Kidney (tissue), 14 donors: ENCODE measurements around the gene STAG1. TPM values are rescaled to one million over a fixed set of nuclear protein-coding genes. Genes with fewer than 3 reads are reported as not detected.

Experiments used
- DNase-seq, 5 donors: peaks; one replicate each; pipeline ENCODE4 v3.0.0-alpha.2; 2013 to 2020
- FAIRE-seq: peaks from 2 replicates; lab custom pipeline; 2012; peaks lifted over from hg19 to GRCh38; lab: Jason Lieb, UNC
- H3K27ac ChIP-seq, 2 donors: one replicate each; pipeline ENCODE4 v1.7.0; 2013; ENCODE audit warnings: low read depth in 2 of 2, low read length in 2 of 2, inconsistent platforms in 1 of 2
- H3K27me3 ChIP-seq: one replicate; pipeline ENCODE4 v1.7.1; 2013; ENCODE audit warnings: low read length, inconsistent platforms; ENCODE audit not compliant: control insufficient read depth, insufficient read depth
- H3K36me3 ChIP-seq, 3 donors: one replicate each; pipeline versions ENCODE4 v1.7.0 to v1.7.1; 2013; ENCODE audit warnings: low read length in 3 of 3, control low read depth in 1 of 3, inconsistent platforms in 1 of 3; ENCODE audit not compliant: insufficient read depth in 3 of 3, control insufficient read depth in 2 of 3
- H3K4me1 ChIP-seq, 3 donors: one replicate each; pipeline versions ENCODE4 v1.7.0 to v1.7.1; 2013; ENCODE audit warnings: low read length in 3 of 3, inconsistent platforms in 1 of 3, low read depth in 1 of 3; ENCODE audit not compliant: control insufficient read depth in 2 of 3, insufficient read depth in 2 of 3
- H3K4me3 ChIP-seq, 3 donors: one replicate each; pipeline versions ENCODE4 v1.7.0 to v1.8.1; 2013; ENCODE audit warnings: low read length in 3 of 3, control low read depth in 1 of 3, inconsistent platforms in 1 of 3
- H3K9ac ChIP-seq, 3 donors: one replicate each; pipeline versions ENCODE4 v1.7.0 to v1.7.1; 2013; ENCODE audit warnings: low read length in 3 of 3, control low read depth in 1 of 3, inconsistent platforms in 1 of 3
- H3K9me3 ChIP-seq, 3 donors: one replicate each; pipeline versions ENCODE4 v1.7.0 to v1.7.1; 2013; ENCODE audit warnings: low read length in 3 of 3, control low read depth in 1 of 3, inconsistent platforms in 1 of 3; ENCODE audit not compliant: control insufficient read depth in 2 of 3, insufficient read depth in 1 of 3
- CTCF ChIP-seq: IDR thresholded peaks from 3 replicates; pipeline ENCODE4 v1.5.1; 2012; ENCODE audit warnings: mild to moderate bottlenecking, moderate library complexity, borderline replicate concordance; ENCODE audit not compliant: insufficient read depth; ENCODE audit errors: extremely low read depth
- intact Hi-C: fragments of 100-400 bp; cut with DNase I; formaldehyde crosslinking; loops from one replicate; pipeline ENCODE4 v1.11.1; 2022
- polyA plus RNA-seq: library from polyadenylated mRNA; stranded (reverse); fragments of 350-450 nt; fragmentation: Illumina TruSeq; extraction: RNeasy Lipid Tissue Mini Kit (QIAGEN cat#74804); gene quantifications from one replicate; pipeline ENCODE4 v1.2.3, GENCODE V29; 2014; ENCODE audit warnings: low read depth, low replicate concordance; ENCODE audit not compliant: insufficient read depth
- total RNA-seq: library from RNA; stranded (reverse); fragmentation: NEBNext Ultra II Directional; extraction: Animal tissue kit (Norgen Biotek cat#: 25700); gene quantifications from one replicate; pipeline ENCODE4 v1.2.1, GENCODE V29; 2021
- donor health status: control.
- donor health status: control.
- donor health status: control.
- donor health status: control.
- donor health status: control.
- donor health status: DM: yes; HTN: yes; CAD: no.
- donor health status: Normal renal cell carcinoma (clear cell type).

STAG1 gene
- total and polyA plus RNA-seq, 2 donors from 2014 or later: 7.8 to 49.9 TPM

GRCh38 chr3:136385457-136385856 is 366.7 kb downstream of the STAG1 start:
- FAIRE-seq (no peak), DNase-seq (no peak)
- no peak for TF ChIP-seq CTCF
- Histone ChIP-seq H3K9ac (no peak overlapping the region), H3K9me3 (no peaks in the 10 kb centered on the region), H3K4me1 (no peaks in the 10 kb centered on the region), H3K36me3 (no peaks in the 10 kb centered on the region), H3K27me3 (no peaks in the 10 kb centered on the region), H3K4me3 (no peak overlapping the region), H3K27ac (no peak overlapping the region)
- intact Hi-C loops: no loop called here

GRCh38 chr3:136381051-136381450 is 371.1 kb downstream of the STAG1 start:
- Histone ChIP-seq H3K4me1 (no peaks in the 10 kb centered on the region), H3K4me3 (no peak overlapping the region), H3K27me3 (no peaks in the 10 kb centered on the region), H3K9ac (no peak overlapping the region), H3K27ac (no peak overlapping the region), H3K36me3 (peaks cover 0 to 3% (median 0%) of the 10 kb centered on the region in 3 donors), H3K9me3 (no peaks in the 10 kb centered on the region)
- no peak for DNase-seq
- FAIRE-seq: no peak
- no peak for TF ChIP-seq CTCF
- intact Hi-C loops: no loop called here

GRCh38 chr3:136380530-136380929 is 371.6 kb downstream of the STAG1 start:
- no peak for TF ChIP-seq CTCF
- H3K27me3 ChIP-seq: no peaks in the 10 kb centered on the region
- no peak overlapping the region for H3K9ac ChIP-seq
- no peaks in the 10 kb centered on the region for H3K4me1 ChIP-seq
- H3K27ac ChIP-seq: no peak overlapping the region
- intact Hi-C loops: no loop called here
- FAIRE-seq (no peak), DNase-seq (no peak)
- H3K4me3 ChIP-seq: no peak overlapping the region
- peaks cover 0 to 3% (median 0%) of the 10 kb centered on the region in 3 donors for H3K36me3 ChIP-seq
- no peaks in the 10 kb centered on the region for H3K9me3 ChIP-seq

- Histone ChIP-seq H3K27me3 (no peaks in the 10 kb centered on the region), H3K4me3 (no peak overlapping the region), H3K27ac (no peak overlapping the region), H3K9ac (no peak overlapping the region), H3K36me3 (peaks cover 0 to 3% (median 2%) of the 10 kb centered on the region in 3 donors), H3K4me1 (no peaks in the 10 kb centered on the region), H3K9me3 (no peaks in the 10 kb centered on the region)
- no peak for TF ChIP-seq CTCF
- DNase-seq (no peak), FAIRE-seq (no peak)
- intact Hi-C loops: no loop called here
Measured at GRCh38 chr3:136378011-136378410, 374.2 kb downstream of the STAG1 start.
